Panc1 (cell line): ENCODE data around the gene ITGB1. TPM values are rescaled to one million over a fixed set of nuclear protein-coding genes. Genes with fewer than 3 reads are reported as not detected.

ENCODE experiments used
- ATAC-seq: fragments of 200-7000 bp; cut with Tn5 transposase; 2 replicates; pipeline ENCODE4 v1.9.1; 2020; ENCODE audit warnings: mild to moderate bottlenecking, moderate library complexity
- BruUV-seq: library from RNA; stranded (reverse); fragments of 400-500 nt; replicated peaks from 2 replicates; lab custom pipeline; 2021; lab: Mats Ljungman, UMichigan
- CTCF ChIA-PET: fragments of 300-600 bp; sonication (Branson Sonifier 250); formaldehyde crosslinking; loops from one replicate; lab custom pipeline; 2022; ENCODE audit warnings: antibody characterized with exemption; lab: Charles Lee
- POLR2A ChIA-PET: fragments of 300-600 bp; sonication (Branson Sonifier 250); formaldehyde crosslinking; loops from one replicate; lab custom pipeline; 2022; ENCODE audit warnings: antibody characterized with exemption; lab: Charles Lee
- DNase-seq: peaks from one replicate; pipeline ENCODE4 v3.0.0-alpha.2; 2010; ENCODE audit warnings: low read depth, low spot score
- H3K27ac ChIP-seq: 2 replicates; pipeline ENCODE4 v1.5.1; 2011; ENCODE audit warnings: mild to moderate bottlenecking, low read length, inconsistent platforms
- H3K27me3 ChIP-seq: fragments of 200-500 bp; sonication (Bioruptor generic); 2 replicates; pipeline ENCODE4 v1.6.0; 2014; ENCODE audit warnings: low read length, inconsistent platforms; ENCODE audit not compliant: control insufficient read depth, insufficient read depth
- H3K36me3 ChIP-seq: fragments of 200-500 bp; sonication (Bioruptor generic); 2 replicates; pipeline ENCODE4 v1.5.1; 2014; ENCODE audit warnings: inconsistent platforms, mild to moderate bottlenecking, low read length, moderate library complexity; ENCODE audit not compliant: control insufficient read depth, insufficient read depth
- H3K4me1 ChIP-seq: 2 replicates; pipeline ENCODE4 v1.5.1; 2011; ENCODE audit warnings: inconsistent platforms, mild to moderate bottlenecking, low read length, moderate library complexity; ENCODE audit not compliant: control insufficient read depth, insufficient read depth
- H3K4me3 ChIP-seq, 2 experiments: 2 replicates each; pipeline ENCODE4 v1.5.1; 2011 to 2012; ENCODE audit warnings: low read depth in 2 of 2, low read length in 2 of 2, mild to moderate bottlenecking in 2 of 2, inconsistent platforms in 1 of 2, moderate library complexity in 1 of 2
- H3K9me3 ChIP-seq: fragments of 200-500 bp; sonication (Bioruptor generic); 2 replicates; pipeline ENCODE4 v1.5.1; 2014; ENCODE audit warnings: low read depth, mild to moderate bottlenecking, inconsistent platforms, low read length, moderate library complexity; ENCODE audit not compliant: control insufficient read depth, insufficient read depth
- POLR2AphosphoS5 ChIP-seq: IDR thresholded peaks from 2 replicates; pipeline ENCODE4 v1.6.1; 2012; ENCODE audit warnings: mild to moderate bottlenecking, low read depth, low read length, moderate library complexity
- SIN3A ChIP-seq: IDR thresholded peaks from 2 replicates; pipeline ENCODE4 v1.6.1; 2012; ENCODE audit warnings: low read depth, mild to moderate bottlenecking, low read length, moderate library complexity, borderline replicate concordance; ENCODE audit not compliant: insufficient read depth
- TCF7L2 ChIP-seq: IDR thresholded peaks from 2 replicates; pipeline ENCODE4 v1.6.1; 2011; ENCODE audit warnings: mild to moderate bottlenecking, low read depth, low read length, inconsistent platforms
- in situ Hi-C: cut with HindIII; loops from 2 replicates; pipeline ENCODE4 v1.10.0; 2016; ENCODE audit warnings: low sequenced_read_pairs, low pct_unique_long_range_greater_than_20kb
- intact Hi-C: fragments of 100-400 bp; cut with micrococcal nuclease; formaldehyde crosslinking; loops from one replicate; pipeline ENCODE4 v1.10.0; 2022; ENCODE audit not compliant: unreplicated experiment
- total RNA-seq: library from RNA; stranded (reverse); gene quantifications from one replicate; pipeline ENCODE4 v1.2.1, GENCODE V29; 2021; ENCODE audit not compliant: unreplicated experiment
- TF ChIP-seq, protein P1 (sequence below): fragments of 450-650 bp; IDR thresholded peaks from 2 replicates; pipeline ENCODE4 v1.5.1; 2017; ENCODE audit warnings: mild to moderate bottlenecking
- TF ChIP-seq, protein P2 (sequence below), 2 experiments: IDR thresholded peaks; 2 replicates each; pipeline ENCODE4 v1.6.1; 2011 to 2012; ENCODE audit warnings: low read depth in 2 of 2, control low read depth in 1 of 2, low read length in 1 of 2, mild to moderate bottlenecking in 1 of 2, moderate library complexity in 1 of 2; ENCODE audit not compliant: insufficient read depth in 1 of 2

ITGB1 gene
- total RNA-seq, 1 experiment from 2014 or later = 803 TPM

DNA sequence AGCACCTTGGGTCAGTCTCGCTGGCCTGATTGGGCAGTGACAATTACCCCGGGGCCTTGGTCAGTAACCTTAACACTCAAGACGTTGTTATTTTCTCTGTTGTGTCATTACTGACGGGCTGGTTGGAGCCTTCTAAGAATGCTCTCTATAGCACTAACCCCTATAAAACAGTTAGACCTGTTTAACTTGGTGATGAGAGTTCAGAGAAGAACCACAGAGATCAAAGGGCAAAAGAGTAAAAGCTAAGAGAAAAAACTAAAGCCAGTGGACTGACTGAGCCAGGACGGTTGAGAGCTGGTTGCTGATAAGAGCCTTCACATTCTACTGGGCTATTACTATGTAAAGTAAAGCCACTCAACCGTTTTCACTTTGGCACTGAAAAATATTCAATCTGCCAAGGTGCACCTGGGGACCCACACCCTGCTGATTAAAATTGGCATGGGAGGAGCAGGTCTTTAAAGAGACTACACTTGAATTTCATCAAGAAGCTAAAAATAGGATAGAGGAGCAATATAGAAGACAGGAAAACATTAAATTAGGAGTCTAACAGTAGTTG lies 13.6 kb upstream of the ITGB1 start:
- ATAC-seq = peak; percentile 96
- Histone ChIP-seq H3K9me3 (peaks cover 7% of the 10 kb centered on the region; the same call in 1 of the 2 replicates), H3K36me3 (no peaks in the 10 kb centered on the region), H3K4me3 (no peak overlapping the region; a peak in 1 of 4 replicates), H3K4me1 (peaks cover 34% of the 10 kb centered on the region), H3K27me3 (no peaks in the 10 kb centered on the region), H3K27ac (peak overlapping the region; percentile 100)
- no peak for DNase-seq
- BruUV-seq = no TSS peak
- TF ChIP-seq, protein P1, sequence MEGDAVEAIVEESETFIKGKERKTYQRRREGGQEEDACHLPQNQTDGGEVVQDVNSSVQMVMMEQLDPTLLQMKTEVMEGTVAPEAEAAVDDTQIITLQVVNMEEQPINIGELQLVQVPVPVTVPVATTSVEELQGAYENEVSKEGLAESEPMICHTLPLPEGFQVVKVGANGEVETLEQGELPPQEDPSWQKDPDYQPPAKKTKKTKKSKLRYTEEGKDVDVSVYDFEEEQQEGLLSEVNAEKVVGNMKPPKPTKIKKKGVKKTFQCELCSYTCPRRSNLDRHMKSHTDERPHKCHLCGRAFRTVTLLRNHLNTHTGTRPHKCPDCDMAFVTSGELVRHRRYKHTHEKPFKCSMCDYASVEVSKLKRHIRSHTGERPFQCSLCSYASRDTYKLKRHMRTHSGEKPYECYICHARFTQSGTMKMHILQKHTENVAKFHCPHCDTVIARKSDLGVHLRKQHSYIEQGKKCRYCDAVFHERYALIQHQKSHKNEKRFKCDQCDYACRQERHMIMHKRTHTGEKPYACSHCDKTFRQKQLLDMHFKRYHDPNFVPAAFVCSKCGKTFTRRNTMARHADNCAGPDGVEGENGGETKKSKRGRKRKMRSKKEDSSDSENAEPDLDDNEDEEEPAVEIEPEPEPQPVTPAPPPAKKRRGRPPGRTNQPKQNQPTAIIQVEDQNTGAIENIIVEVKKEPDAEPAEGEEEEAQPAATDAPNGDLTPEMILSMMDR = no peak
- TF ChIP-seq TCF7L2 (peak; percentile 99), POLR2AphosphoS5 (peak; percentile 76)
- TF ChIP-seq, protein P2, sequence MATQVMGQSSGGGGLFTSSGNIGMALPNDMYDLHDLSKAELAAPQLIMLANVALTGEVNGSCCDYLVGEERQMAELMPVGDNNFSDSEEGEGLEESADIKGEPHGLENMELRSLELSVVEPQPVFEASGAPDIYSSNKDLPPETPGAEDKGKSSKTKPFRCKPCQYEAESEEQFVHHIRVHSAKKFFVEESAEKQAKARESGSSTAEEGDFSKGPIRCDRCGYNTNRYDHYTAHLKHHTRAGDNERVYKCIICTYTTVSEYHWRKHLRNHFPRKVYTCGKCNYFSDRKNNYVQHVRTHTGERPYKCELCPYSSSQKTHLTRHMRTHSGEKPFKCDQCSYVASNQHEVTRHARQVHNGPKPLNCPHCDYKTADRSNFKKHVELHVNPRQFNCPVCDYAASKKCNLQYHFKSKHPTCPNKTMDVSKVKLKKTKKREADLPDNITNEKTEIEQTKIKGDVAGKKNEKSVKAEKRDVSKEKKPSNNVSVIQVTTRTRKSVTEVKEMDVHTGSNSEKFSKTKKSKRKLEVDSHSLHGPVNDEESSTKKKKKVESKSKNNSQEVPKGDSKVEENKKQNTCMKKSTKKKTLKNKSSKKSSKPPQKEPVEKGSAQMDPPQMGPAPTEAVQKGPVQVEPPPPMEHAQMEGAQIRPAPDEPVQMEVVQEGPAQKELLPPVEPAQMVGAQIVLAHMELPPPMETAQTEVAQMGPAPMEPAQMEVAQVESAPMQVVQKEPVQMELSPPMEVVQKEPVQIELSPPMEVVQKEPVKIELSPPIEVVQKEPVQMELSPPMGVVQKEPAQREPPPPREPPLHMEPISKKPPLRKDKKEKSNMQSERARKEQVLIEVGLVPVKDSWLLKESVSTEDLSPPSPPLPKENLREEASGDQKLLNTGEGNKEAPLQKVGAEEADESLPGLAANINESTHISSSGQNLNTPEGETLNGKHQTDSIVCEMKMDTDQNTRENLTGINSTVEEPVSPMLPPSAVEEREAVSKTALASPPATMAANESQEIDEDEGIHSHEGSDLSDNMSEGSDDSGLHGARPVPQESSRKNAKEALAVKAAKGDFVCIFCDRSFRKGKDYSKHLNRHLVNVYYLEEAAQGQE (IDR thresholded peaks at IDR 0.05; ENCODE audit: insufficient read depth in 1 of 2, low read depth in 2 of 2, low read length in 1 of 2) = 0 out of 4 replicates have a peak, but pooled peaks of 1 of the 2 experiments have one; percentile 29
- POLR2A ChIA-PET = interaction anchor here (0.5 to 1.4 kb wide), 3 partner anchors 9 to 347 kb away, joined by 4 to 15 read pairs (median 6); no protein-coding TSS in a partner anchor
- CTCF ChIA-PET = interaction anchor here (0.6 kb wide), 1 partner anchor 159 kb away, joined by 3 read pairs; no protein-coding TSS in a partner anchor
- intact Hi-C loops = no loop called here
- in situ Hi-C loops = no loop called here

DNA sequence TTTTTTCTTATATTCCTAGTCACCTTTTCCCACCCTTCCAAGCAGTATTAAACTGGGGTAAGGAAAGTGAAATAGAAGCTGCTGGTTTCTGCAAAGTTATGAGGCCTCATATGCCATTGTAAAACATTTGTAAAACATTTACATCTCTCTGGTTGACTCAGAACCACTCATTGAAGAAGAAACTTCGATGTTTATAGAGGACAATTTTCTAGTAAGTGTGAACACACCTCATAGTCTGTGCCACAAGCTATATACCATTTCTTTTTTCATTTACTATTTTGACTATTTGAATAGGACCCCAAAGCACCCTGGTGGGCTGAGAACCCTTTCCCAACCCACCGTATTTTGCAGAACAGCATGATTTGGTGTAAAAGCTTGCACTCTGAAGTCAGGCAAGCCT lies 12.9 kb upstream of the ITGB1 start:
- Histone ChIP-seq H3K4me1 (peaks cover 34% of the 10 kb centered on the region), H3K36me3 (no peaks in the 10 kb centered on the region), H3K27me3 (no peaks in the 10 kb centered on the region), H3K4me3 (no peak overlapping the region), H3K27ac (peak overlapping the region; percentile 100), H3K9me3 (peaks cover 7% of the 10 kb centered on the region; the same call in 1 of the 2 replicates)
- in situ Hi-C loops = no loop called here
- ChIA-PET POLR2A (interaction anchor here (1.2 kb wide), 2 partner anchors 9 to 11 kb away, joined by 4 to 5 read pairs; no protein-coding TSS in a partner anchor), CTCF (no interaction called here)
- ATAC-seq (peak; percentile 3; the same call in 1 of the 2 replicates), DNase-seq (no peak)
- TF ChIP-seq, protein P2 (IDR thresholded peaks at IDR 0.05; ENCODE audit: insufficient read depth in 1 of 2, low read depth in 2 of 2, low read length in 1 of 2) = no peak
- no peak for TF ChIP-seq TCF7L2
- TF ChIP-seq, protein P1 = no peak
- no peak for TF ChIP-seq POLR2AphosphoS5
- TF ChIP-seq SIN3A = no peak
- no TSS peak for BruUV-seq
- intact Hi-C loops = no loop called here
